ENCODE measurements around the gene LCP1. TPM values are rescaled to one million over a fixed set of nuclear protein-coding genes. Genes with fewer than 3 reads are reported as not detected.
A peak's percentile ranks its signal among the peaks of the same experiment; 100 is the strongest.

Gene LCP1
- total and polyA plus RNA-seq, 5 experiments from 2014 or later, result 391 to 1,034 (median 834) TPM

DNA sequence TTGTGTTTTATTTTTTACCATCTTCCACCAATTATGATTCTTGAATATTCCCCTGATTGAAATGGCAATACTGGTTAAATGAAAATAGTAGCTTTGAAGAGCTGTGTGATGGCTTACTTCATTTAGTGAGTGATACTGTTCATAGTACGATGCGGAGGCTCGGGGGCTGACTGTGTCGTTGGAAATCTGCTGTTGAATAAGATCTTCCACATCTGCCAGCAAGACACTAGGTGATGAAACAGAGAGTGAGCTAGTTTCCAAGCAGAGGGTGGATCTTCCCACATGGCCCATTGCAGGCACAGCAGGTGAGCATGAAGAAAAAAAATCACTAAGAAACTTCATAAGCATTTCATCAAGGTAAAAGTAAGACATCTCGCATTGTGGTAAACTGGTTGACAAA, 99.7 kb downstream of the LCP1 start:
- H3K27ac Mint-ChIP-seq, result no peak overlapping the region
- H3K4me1 Mint-ChIP-seq, result peaks cover 3 to 15% (median 11%) of the 10 kb centered on the region in 4 donors
- H3K36me3 Mint-ChIP-seq, result no peaks in the 10 kb centered on the region
- H3K4me3 Mint-ChIP-seq, result no peak overlapping the region
- ATAC-seq, result no peak
- H3K9me3 Mint-ChIP-seq, result no peaks in the 10 kb centered on the region
- POLR2A ChIA-PET, result no interaction called here
- H3K27me3 Mint-ChIP-seq, result peaks cover 0 to 6% (median 0%) of the 10 kb centered on the region in 5 donors
- no peak for DNase-seq

DNA sequence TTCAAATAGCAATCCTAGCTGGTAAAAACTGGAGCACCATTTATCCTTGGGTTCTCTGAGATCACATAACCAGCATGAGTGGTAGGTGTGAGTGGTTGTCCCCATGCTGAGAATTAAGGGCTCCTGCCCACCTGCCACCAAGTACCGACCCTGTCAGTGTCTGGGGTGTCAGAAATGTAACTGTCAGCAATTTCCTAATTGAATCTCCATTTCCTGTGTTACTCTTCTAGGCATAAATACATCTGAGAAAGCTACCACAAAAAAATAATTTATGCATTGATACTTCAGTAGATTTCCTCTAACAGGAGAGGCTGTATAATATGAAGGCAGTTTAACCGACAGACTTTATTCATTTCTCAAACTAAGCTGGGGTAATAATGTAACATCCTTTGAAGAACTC, 102.2 kb downstream of the LCP1 start:
- peaks cover 3 to 15% (median 11%) of the 10 kb centered on the region in 4 donors for H3K4me1 Mint-ChIP-seq
- DNase-seq, result peak in 1 of 10 donors; percentile 0
- H3K27ac Mint-ChIP-seq, result peak overlapping the region in 2 of 10 donors; percentile 3 to 48
- POLR2A ChIA-PET, result no interaction called here
- peak in 1 of 2 donors; percentile 27 for ATAC-seq
- H3K27me3 Mint-ChIP-seq, result peaks cover 0 to 2% (median 0%) of the 10 kb centered on the region in 5 donors
- peaks cover 0 to under 1% (median 0%) of the 10 kb centered on the region in 9 donors for H3K9me3 Mint-ChIP-seq
- H3K4me3 Mint-ChIP-seq, result no peak overlapping the region
- peaks cover 0 to 2% (median 0%) of the 10 kb centered on the region in 3 donors for H3K36me3 Mint-ChIP-seq

DNA sequence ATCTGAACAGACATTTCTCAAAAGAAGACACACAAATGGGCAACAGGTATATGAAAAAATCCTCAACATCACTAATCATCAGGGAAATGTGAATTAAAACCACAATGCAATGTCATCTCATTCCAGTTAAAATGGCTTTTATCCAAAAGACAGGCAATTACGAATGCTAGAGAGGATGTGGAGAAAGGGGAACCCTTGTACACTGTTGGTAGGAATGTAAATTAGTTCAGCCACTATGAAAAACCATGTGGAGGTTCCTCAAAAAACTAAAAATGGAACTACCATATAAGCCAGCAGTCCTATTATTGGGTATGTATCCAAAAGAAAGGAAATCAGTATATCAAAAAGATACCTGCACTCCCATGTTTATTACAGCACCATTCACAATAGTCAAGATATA, 104.7 kb downstream of the LCP1 start:
- ATAC-seq, result no peak
- Mint-ChIP-seq H3K27ac (no peak overlapping the region), H3K9me3 (peaks cover 0 to 1% (median 0%) of the 10 kb centered on the region in 9 donors), H3K4me3 (no peak overlapping the region), H3K4me1 (peaks cover 4 to 15% (median 11%) of the 10 kb centered on the region in 4 donors), H3K36me3 (peaks cover 0 to 2% (median 0%) of the 10 kb centered on the region in 3 donors), H3K27me3 (peaks cover 0 to 3% (median 0%) of the 10 kb centered on the region in 5 donors)
- no peak for DNase-seq
- POLR2A ChIA-PET, result no interaction called here

DNA sequence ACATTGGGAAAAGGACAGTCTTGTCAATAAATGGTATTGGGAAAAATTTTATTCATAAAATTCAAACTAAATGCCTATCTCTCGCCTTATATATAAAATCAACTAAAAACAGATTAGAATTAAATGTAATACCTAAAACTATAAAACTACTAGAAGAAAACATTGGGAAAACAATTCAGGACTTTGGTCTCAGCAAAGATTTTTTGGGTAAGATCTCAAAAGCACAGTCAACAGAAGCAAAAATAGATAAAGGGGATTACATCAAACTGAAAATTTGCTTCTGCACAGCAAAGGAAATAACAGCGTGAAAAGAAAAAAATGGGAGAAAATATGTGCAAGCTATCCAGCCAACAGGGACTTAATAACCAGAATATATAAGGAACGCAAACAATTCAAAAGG, 105.2 kb downstream of the LCP1 start:
- H3K36me3 Mint-ChIP-seq, result peaks cover 0 to 2% (median 0%) of the 10 kb centered on the region in 3 donors
- no peak overlapping the region for H3K4me3 Mint-ChIP-seq
- peaks cover 4 to 15% (median 11%) of the 10 kb centered on the region in 4 donors for H3K4me1 Mint-ChIP-seq
- ATAC-seq, result no peak
- no peak for DNase-seq
- H3K9me3 Mint-ChIP-seq, result peaks cover 0 to 1% (median 0%) of the 10 kb centered on the region in 9 donors
- POLR2A ChIA-PET, result no interaction called here
- no peak overlapping the region for H3K27ac Mint-ChIP-seq
- peaks cover 0 to 3% (median 1%) of the 10 kb centered on the region in 5 donors for H3K27me3 Mint-ChIP-seq

Other genes starting within 250 kb of the LCP1 start
- 10 to 100 TPM; 56.2 to 70.8 TPM for gene ZC3H13, start 129.4 kb downstream of the LCP1 start, total RNA-seq
- gene ZC3H13, start 129.4 kb downstream of the LCP1 start, polyA plus RNA-seq, result 10 to 100 TPM; 21.2 to 48.4 (median 35.9) TPM
- not detected for gene CPB2, start 77.1 kb downstream of the LCP1 start, total RNA-seq
- gene CPB2, start 77.1 kb downstream of the LCP1 start, polyA plus RNA-seq, result under 1 TPM in 1 of 3 donors, not detected in 2; 0.12 TPM
- under 1 TPM; 0.52 to 0.62 TPM for gene LRRC63, start 29.8 kb upstream of the LCP1 start, total RNA-seq
- under 1 TPM in 2 of 3 donors, not detected in 1; 0.22 to 0.23 TPM for gene LRRC63, start 29.8 kb upstream of the LCP1 start, polyA plus RNA-seq
- gene RUBCNL, start 205.1 kb upstream of the LCP1 start, total RNA-seq, result 10 to 100 TPM in 1 of 2 experiments, 1 to 10 TPM in 1; 9.7 to 10.6 TPM
- under 1 TPM in 2 of 3 donors, not detected in 1; 0.12 to 0.57 TPM for gene RUBCNL, start 205.1 kb upstream of the LCP1 start, polyA plus RNA-seq

Data from naive thymus-derived CD8-positive, alpha-beta T cell (primary cell).